ENCODE data around the gene CEMIP.

Gene CEMIP

GRCh38 chr15:80778964-80779657 lies at the start of gene CEMIP:
TSS of gene CEMIP (plus strand) at chr15:80779370. CDS start at chr15:80873880, 94,510 bp downstream.
- DNase-seq (ENCODE audit: low spot score): peak; percentile 67

GRCh38 chr15:80730387-80730786 lies 48.8 kb upstream of the CEMIP start:
- no peak for DNase-seq (ENCODE audit: low spot score)

GRCh38 chr15:80730926-80731325 lies 48.2 kb upstream of the CEMIP start:
- no peak for DNase-seq (ENCODE audit: low spot score)

- no peak for DNase-seq (ENCODE audit: low spot score)
Observed at GRCh38 chr15:80732167-80732566, 47.0 kb upstream of the CEMIP start.

- DNase-seq (ENCODE audit: low spot score): no peak
Observed at GRCh38 chr15:80732818-80733217, 46.4 kb upstream of the CEMIP start.

GRCh38 chr15:80733460-80733859 lies 45.7 kb upstream of the CEMIP start:
- DNase-seq (ENCODE audit: low spot score): no peak

GRCh38 chr15:80735344-80735743 lies 43.8 kb upstream of the CEMIP start:
- DNase-seq (ENCODE audit: low spot score): no peak

GRCh38 chr15:80736560-80736959 lies 42.6 kb upstream of the CEMIP start:
- no peak for DNase-seq (ENCODE audit: low spot score)

GRCh38 chr15:80739919-80740318 lies 39.3 kb upstream of the CEMIP start:
- DNase-seq (ENCODE audit: low spot score): no peak

GRCh38 chr15:80742081-80742480 lies 37.1 kb upstream of the CEMIP start:
- no peak for DNase-seq (ENCODE audit: low spot score)

GRCh38 chr15:80743189-80743833 lies 35.9 kb upstream of the CEMIP start:
- DNase-seq (ENCODE audit: low spot score): no peak

GRCh38 chr15:80744415-80744814 lies 34.8 kb upstream of the CEMIP start:
- DNase-seq (ENCODE audit: low spot score): no peak

- no peak for DNase-seq (ENCODE audit: low spot score)
Observed at GRCh38 chr15:80744826-80745225, 34.3 kb upstream of the CEMIP start.

- DNase-seq (ENCODE audit: low spot score): no peak
Observed at GRCh38 chr15:80745888-80746287, 33.3 kb upstream of the CEMIP start.

GRCh38 chr15:80747317-80748053 lies 31.7 kb upstream of the CEMIP start:
- DNase-seq (ENCODE audit: low spot score): no peak

GRCh38 chr15:80749589-80749988 lies 29.6 kb upstream of the CEMIP start:
- DNase-seq (ENCODE audit: low spot score): no peak

GRCh38 chr15:80750575-80750974 lies 28.6 kb upstream of the CEMIP start:
- DNase-seq (ENCODE audit: low spot score): no peak

- DNase-seq (ENCODE audit: low spot score): no peak
Observed at GRCh38 chr15:80752204-80752603, 27.0 kb upstream of the CEMIP start.

- no peak for DNase-seq (ENCODE audit: low spot score)
Observed at GRCh38 chr15:80753161-80753560, 26.0 kb upstream of the CEMIP start.

- no peak for DNase-seq (ENCODE audit: low spot score)
Observed at GRCh38 chr15:80754014-80754413, 25.2 kb upstream of the CEMIP start.

- DNase-seq (ENCODE audit: low spot score): no peak
Observed at GRCh38 chr15:80755885-80756284, 23.3 kb upstream of the CEMIP start.

- no peak for DNase-seq (ENCODE audit: low spot score)
Observed at GRCh38 chr15:80758130-80758745, 20.9 kb upstream of the CEMIP start.

GRCh38 chr15:80760960-80761359 lies 18.2 kb upstream of the CEMIP start:
- DNase-seq (ENCODE audit: low spot score): no peak

Data from NAMALWA (cell line).